Measurements from ENCODE around the gene TSPAN9. TPM values are rescaled to one million over a fixed set of nuclear protein-coding genes. Genes with fewer than 3 reads are reported as not detected.

TSPAN9 gene
- polyA plus RNA-seq, 1 donor (not counting 4 experiments of a cell fraction or from before 2014, with no cell fraction given): 27.5 TPM

GRCh38 chr12:3326850-3327780, 249.9 kb downstream of the TSPAN9 start:
- H4K20me1 ChIP-seq (ENCODE audit: control insufficient read depth, extremely low read depth, insufficient read depth, low read length): no peaks in the 10 kb centered on the region
- H3K4me2 ChIP-seq (ENCODE audit: control insufficient read depth, extremely low read depth, insufficient read depth, low read depth, low read length): no peak overlapping the region
- TF ChIP-seq CTCF (optimal IDR thresholded peaks at IDR 0.05 in 1 of 3, IDR thresholded peaks at IDR 0.05 in 1 of 3, conservative IDR thresholded peaks at IDR 0.05 in 1 of 3; ENCODE audit: extremely low read depth in 1 of 3, insufficient read depth in 2 of 3, low read length in 3 of 3) (no peak), EZH2 (IDR thresholded peaks at IDR 0.05; ENCODE audit: low read length) (no peak)
- no peak for FAIRE-seq
- no peaks in the 10 kb centered on the region for H3K9me1 ChIP-seq (ENCODE audit: control insufficient read depth, extremely low read depth, insufficient read depth, low read length)
- no peaks in the 10 kb centered on the region for H3K79me2 ChIP-seq (ENCODE audit: control insufficient read depth, insufficient read depth, low read length)
- H3K9ac ChIP-seq (ENCODE audit: control insufficient read depth, extremely low read depth, insufficient read depth, low read length): no peak overlapping the region
- H3K4me1 ChIP-seq (ENCODE audit: control insufficient read depth, extremely low read depth, insufficient read depth, low read length): no peaks in the 10 kb centered on the region
- dilution Hi-C loops (cut with MboI; ENCODE audit: extremely low pct_ligation_motif_present, low sequenced_read_pairs): no loop called here
- H2AFZ ChIP-seq (ENCODE audit: control insufficient read depth, low read length): no peak overlapping the region
- H3K4me3 ChIP-seq (ENCODE audit: control insufficient read depth in 2 of 3, extremely low read depth in 1 of 3, insufficient read depth in 2 of 3, low read depth in 1 of 3, low read length in 3 of 3): no peak overlapping the region
- H3K36me3 ChIP-seq (ENCODE audit: control insufficient read depth in 2 of 2, extremely low read depth in 1 of 2, insufficient read depth in 2 of 2, low read length in 2 of 2): no peaks in the 10 kb centered on the region
- no peaks in the 10 kb centered on the region for H3K9me3 ChIP-seq (ENCODE audit: control insufficient read depth, low read depth, low read length)
- peaks cover 7% of the 10 kb centered on the region for H3K27me3 ChIP-seq (ENCODE audit: control insufficient read depth, extremely low read depth, insufficient read depth, low read length)
- H3K27ac ChIP-seq (ENCODE audit: control insufficient read depth, insufficient read depth, low read length): no peak overlapping the region
- no peak for DNase-seq (ENCODE audit: low read depth, low spot score)

- H3K4me3 ChIP-seq (ENCODE audit: control insufficient read depth in 2 of 3, extremely low read depth in 1 of 3, insufficient read depth in 2 of 3, low read depth in 1 of 3, low read length in 3 of 3): no peak overlapping the region
- TF ChIP-seq CTCF (optimal IDR thresholded peaks at IDR 0.05 in 1 of 3, IDR thresholded peaks at IDR 0.05 in 1 of 3, conservative IDR thresholded peaks at IDR 0.05 in 1 of 3; ENCODE audit: extremely low read depth in 1 of 3, insufficient read depth in 2 of 3, low read length in 3 of 3): no peak
- TF ChIP-seq EZH2 (IDR thresholded peaks at IDR 0.05; ENCODE audit: low read length): no peak
- H3K4me2 ChIP-seq (ENCODE audit: control insufficient read depth, extremely low read depth, insufficient read depth, low read depth, low read length): no peak overlapping the region
- H4K20me1 ChIP-seq (ENCODE audit: control insufficient read depth, extremely low read depth, insufficient read depth, low read length): no peaks in the 10 kb centered on the region
- dilution Hi-C loops (cut with MboI; ENCODE audit: extremely low pct_ligation_motif_present, low sequenced_read_pairs): no loop called here
- H3K36me3 ChIP-seq (ENCODE audit: control insufficient read depth in 2 of 2, extremely low read depth in 1 of 2, insufficient read depth in 2 of 2, low read length in 2 of 2): no peaks in the 10 kb centered on the region
- H3K27me3 ChIP-seq (ENCODE audit: control insufficient read depth, extremely low read depth, insufficient read depth, low read length): peaks cover 7% of the 10 kb centered on the region
- DNase-seq (ENCODE audit: low read depth, low spot score): no peak
- no peak overlapping the region for H2AFZ ChIP-seq (ENCODE audit: control insufficient read depth, low read length)
- H3K9ac ChIP-seq (ENCODE audit: control insufficient read depth, extremely low read depth, insufficient read depth, low read length): no peak overlapping the region
- H3K9me1 ChIP-seq (ENCODE audit: control insufficient read depth, extremely low read depth, insufficient read depth, low read length): no peaks in the 10 kb centered on the region
- FAIRE-seq: no peak
- H3K9me3 ChIP-seq (ENCODE audit: control insufficient read depth, low read depth, low read length): no peaks in the 10 kb centered on the region
- H3K79me2 ChIP-seq (ENCODE audit: control insufficient read depth, insufficient read depth, low read length): no peaks in the 10 kb centered on the region
- H3K4me1 ChIP-seq (ENCODE audit: control insufficient read depth, extremely low read depth, insufficient read depth, low read length): no peaks in the 10 kb centered on the region
- H3K27ac ChIP-seq (ENCODE audit: control insufficient read depth, insufficient read depth, low read length): no peak overlapping the region
Observed at GRCh38 chr12:3328081-3328480, 250.9 kb downstream of the TSPAN9 start.
